Measurements from ENCODE around the gene LMO7. TPM values are rescaled to one million over a fixed set of nuclear protein-coding genes. Genes with fewer than 3 reads are reported as not detected.
"Not testable (repeated sequence)": the region's sequence is repeated elsewhere in the genome, so short reads cannot be mapped to it uniquely, and the experiment has no call there.

The LMO7 gene
- total and polyA plus RNA-seq, 10 donors, result 2.2 to 15.5 (median 8.2) TPM

GRCh38 chr13:75693227-75693626 is 57.1 kb downstream of the LMO7 start:
- H3K9me3 ChIP-seq, result no peaks in the 10 kb centered on the region
- TF ChIP-seq POLR2AphosphoS5 (IDR thresholded peaks at IDR 0.05), result no peak
- no peak for TF ChIP-seq CTCF (IDR thresholded peaks at IDR 0.05 in 8 of 11, conservative IDR thresholded peaks at IDR 0.05 in 3 of 11)
- TF ChIP-seq POLR2A (IDR thresholded peaks at IDR 0.05), result no peak
- peaks cover 0 to 6% (median 4%) of the 10 kb centered on the region in 6 donors for H3K4me1 ChIP-seq
- H3K4me3 ChIP-seq, result no peak overlapping the region
- 83 to 94% (median 89%) methylated on average over 2 of the region's 2 CpGs for WGBS, 5 donors
- DNase-seq, result no peak
- H3K36me3 ChIP-seq, result no peaks in the 10 kb centered on the region
- intact Hi-C loops (cut with DNase I; ENCODE audit: low total_unique reads), result loop anchor here (10.0 kb wide), 1 partner anchor 182 kb away; no protein-coding TSS in a partner anchor
- no peaks in the 10 kb centered on the region for H3K27me3 ChIP-seq (replicated peaks in 1 of 7)
- H3K27ac ChIP-seq, result no peak overlapping the region

GRCh38 chr13:75694722-75695121 is 58.6 kb downstream of the LMO7 start:
- H3K27ac ChIP-seq, result no peak overlapping the region
- H3K27me3 ChIP-seq (replicated peaks in 1 of 7), result no peaks in the 10 kb centered on the region
- intact Hi-C loops (cut with DNase I; ENCODE audit: low total_unique reads), result loop anchor here (5.0 to 10.0 kb wide), 2 partner anchors 180 to 778 kb away; no protein-coding TSS in a partner anchor
- H3K4me1 ChIP-seq, result peaks cover 0 to 6% (median 4%) of the 10 kb centered on the region in 6 donors
- TF ChIP-seq CTCF (IDR thresholded peaks at IDR 0.05 in 8 of 11, conservative IDR thresholded peaks at IDR 0.05 in 3 of 11) (no peak), POLR2AphosphoS5 (IDR thresholded peaks at IDR 0.05) (no peak), POLR2A (IDR thresholded peaks at IDR 0.05) (no peak)
- no peak overlapping the region for H3K4me3 ChIP-seq
- H3K9me3 ChIP-seq, result peaks cover 0 to 3% (median under 1%) of the 10 kb centered on the region in 8 donors
- 80 to 84% (median 83%) methylated on average over 8 of the region's 8 CpGs for WGBS, 5 donors
- DNase-seq, result no peak
- H3K36me3 ChIP-seq, result no peaks in the 10 kb centered on the region

DNA sequence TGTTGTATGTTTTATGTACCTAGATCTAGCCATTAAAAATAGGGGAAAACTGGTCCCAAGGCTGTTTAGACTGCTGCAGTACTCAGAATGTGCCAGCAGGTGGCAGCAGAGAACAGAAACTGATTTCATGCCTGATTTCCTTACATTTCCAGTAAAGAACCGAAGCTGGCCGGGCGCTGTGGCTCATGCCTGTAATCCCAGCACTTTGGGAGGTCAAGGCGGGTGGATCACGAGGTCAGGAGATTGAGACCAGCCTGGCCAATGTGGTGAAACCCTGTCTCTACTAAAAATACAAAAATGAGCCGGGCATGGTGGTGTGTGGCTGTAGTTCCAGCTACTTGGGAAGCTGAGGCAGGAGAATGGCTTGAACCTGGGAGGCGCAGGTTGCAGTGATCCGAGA is 59.8 kb downstream of the LMO7 start:
- H3K4me1 ChIP-seq; H3K27ac ChIP-seq; H3K9me3 ChIP-seq; H3K36me3 ChIP-seq; H3K27me3 ChIP-seq (replicated peaks in 1 of 7): not testable (repeated sequence)
- WGBS, 5 donors, result 23 to 36% (median 28%) methylated on average over 8 of the region's 8 CpGs
- intact Hi-C loops (cut with DNase I; ENCODE audit: low total_unique reads), result loop anchor here (5.0 to 10.0 kb wide), 2 partner anchors 179 to 776 kb away; no protein-coding TSS in a partner anchor
- TF ChIP-seq CTCF (IDR thresholded peaks at IDR 0.05 in 8 of 11, conservative IDR thresholded peaks at IDR 0.05 in 3 of 11), result peak; percentile 83 to 94 (median 91)
- peak overlapping the region in 1 of 8 donors; percentile 27 for H3K4me3 ChIP-seq
- DNase-seq, result peak; percentile 87

- no peaks in the 10 kb centered on the region for H3K27me3 ChIP-seq (replicated peaks in 1 of 7)
- TF ChIP-seq POLR2A (IDR thresholded peaks at IDR 0.05), result no peak
- TF ChIP-seq CTCF (IDR thresholded peaks at IDR 0.05 in 8 of 11, conservative IDR thresholded peaks at IDR 0.05 in 3 of 11), result no peak
- no peak for TF ChIP-seq POLR2AphosphoS5 (IDR thresholded peaks at IDR 0.05)
- H3K27ac ChIP-seq, result no peak overlapping the region
- intact Hi-C loops (cut with DNase I; ENCODE audit: low total_unique reads), result loop anchor here (5.0 to 10.0 kb wide), 2 partner anchors 176 to 773 kb away; no protein-coding TSS in a partner anchor
- no peak overlapping the region for H3K4me3 ChIP-seq
- 82 to 97% (median 89%) methylated on average over 1 of the region's 1 CpG for WGBS, 5 donors
- H3K4me1 ChIP-seq, result peaks cover 0 to 13% (median 5%) of the 10 kb centered on the region in 6 donors
- no peaks in the 10 kb centered on the region for H3K36me3 ChIP-seq
- peaks cover 0 to 5% (median 2%) of the 10 kb centered on the region in 8 donors for H3K9me3 ChIP-seq
- no peak for DNase-seq
These were observed 62.9 kb downstream of the LMO7 start for GRCh38 chr13:75699062-75699461.

DNA sequence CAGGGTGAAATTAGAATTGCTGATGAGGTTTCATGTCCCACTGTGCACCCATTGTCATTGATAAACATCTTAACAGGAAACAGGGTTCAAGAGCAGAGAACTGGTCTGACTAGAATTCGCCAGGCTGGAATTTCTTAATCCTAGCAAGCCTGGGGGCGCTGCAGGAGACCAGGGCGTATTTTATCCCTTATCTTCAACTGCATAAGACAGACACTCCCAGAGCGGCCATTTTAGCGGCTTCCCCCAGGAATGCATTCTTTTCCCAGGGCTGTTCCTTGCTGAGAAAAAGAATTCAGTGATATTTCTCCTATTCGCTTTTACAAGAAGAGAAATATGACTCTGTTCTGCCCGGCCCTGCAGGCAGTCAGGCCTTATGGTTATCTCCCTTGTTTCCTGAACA is 63.6 kb downstream of the LMO7 start:
- H3K4me3 ChIP-seq; DNase-seq; H3K36me3 ChIP-seq; H3K27ac ChIP-seq; H3K27me3 ChIP-seq (replicated peaks in 1 of 7); H3K9me3 ChIP-seq: not testable (repeated sequence)
- intact Hi-C loops (cut with DNase I; ENCODE audit: low total_unique reads), result loop anchor here (5.0 to 10.0 kb wide), 2 partner anchors 175 to 773 kb away; no protein-coding TSS in a partner anchor
- 94 to 100% (median 97%) methylated on average over 7 of the region's 7 CpGs for WGBS, 5 donors
- peaks cover 0 to 13% (median 5%) of the 10 kb centered on the region in 6 donors for H3K4me1 ChIP-seq

All from spleen (tissue), 11 donors.